NB4 (cell line): ENCODE results near the gene NLRP12.

Experiments
- DNase-seq: peaks from one replicate; pipeline ENCODE4 v3.0.0; 2010; ENCODE audit warnings: low read depth
- H3K4me3 ChIP-seq: one replicate; pipeline ENCODE4 v1.5.1; 2011; ENCODE audit warnings: mild to moderate bottlenecking, low read depth, low read length, moderate library complexity
- MAX ChIP-seq: IDR thresholded peaks from 2 replicates; pipeline ENCODE4 v1.6.1; 2011; ENCODE audit warnings: low read depth, low read length
- MYC ChIP-seq: IDR thresholded peaks from 2 replicates; pipeline ENCODE4 v1.6.1; 2011; ENCODE audit warnings: low read depth, low read length
- POLR2A ChIP-seq: IDR thresholded peaks from 2 replicates; pipeline ENCODE4 v1.6.1; 2011; ENCODE audit warnings: mild to moderate bottlenecking; ENCODE audit not compliant: insufficient read length; ENCODE audit errors: extremely low read depth
- TF ChIP-seq, protein P1 (sequence below): IDR thresholded peaks from one replicate; pipeline ENCODE4 v1.5.1; 2012; ENCODE audit warnings: low read depth, low read length

The NLRP12 gene

DNA sequence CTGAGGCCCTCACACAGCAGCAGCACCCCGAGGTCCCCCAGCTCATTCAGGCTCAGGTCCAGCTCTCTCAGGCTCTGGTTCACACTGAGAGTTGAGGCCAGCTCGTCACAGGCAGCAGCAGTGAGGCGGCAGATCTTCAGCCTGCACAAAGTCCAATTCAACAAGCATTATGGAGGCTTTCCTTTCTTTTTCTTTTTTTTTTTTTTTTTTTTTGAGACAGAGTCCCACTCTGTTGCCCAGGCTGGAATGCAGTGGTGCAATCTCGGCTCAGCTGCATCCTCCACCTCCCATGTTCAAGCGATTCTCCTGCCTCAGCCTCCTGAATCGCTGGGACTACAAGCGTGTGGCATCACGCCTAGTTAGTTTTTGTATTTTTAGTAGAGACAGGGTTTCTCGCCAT is 22.9 kb downstream of the NLRP12 start:
- DNase-seq, result no peak
- TF ChIP-seq MYC (no peak), MAX (no peak), POLR2A (no peak)
- TF ChIP-seq, protein P1, sequence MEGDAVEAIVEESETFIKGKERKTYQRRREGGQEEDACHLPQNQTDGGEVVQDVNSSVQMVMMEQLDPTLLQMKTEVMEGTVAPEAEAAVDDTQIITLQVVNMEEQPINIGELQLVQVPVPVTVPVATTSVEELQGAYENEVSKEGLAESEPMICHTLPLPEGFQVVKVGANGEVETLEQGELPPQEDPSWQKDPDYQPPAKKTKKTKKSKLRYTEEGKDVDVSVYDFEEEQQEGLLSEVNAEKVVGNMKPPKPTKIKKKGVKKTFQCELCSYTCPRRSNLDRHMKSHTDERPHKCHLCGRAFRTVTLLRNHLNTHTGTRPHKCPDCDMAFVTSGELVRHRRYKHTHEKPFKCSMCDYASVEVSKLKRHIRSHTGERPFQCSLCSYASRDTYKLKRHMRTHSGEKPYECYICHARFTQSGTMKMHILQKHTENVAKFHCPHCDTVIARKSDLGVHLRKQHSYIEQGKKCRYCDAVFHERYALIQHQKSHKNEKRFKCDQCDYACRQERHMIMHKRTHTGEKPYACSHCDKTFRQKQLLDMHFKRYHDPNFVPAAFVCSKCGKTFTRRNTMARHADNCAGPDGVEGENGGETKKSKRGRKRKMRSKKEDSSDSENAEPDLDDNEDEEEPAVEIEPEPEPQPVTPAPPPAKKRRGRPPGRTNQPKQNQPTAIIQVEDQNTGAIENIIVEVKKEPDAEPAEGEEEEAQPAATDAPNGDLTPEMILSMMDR, result no peak
- no peak overlapping the region for H3K4me3 ChIP-seq

- DNase-seq, result no peak
- TF ChIP-seq POLR2A (no peak), MAX (no peak), MYC (no peak)
- TF ChIP-seq, protein P1, result no peak
- no peak overlapping the region for H3K4me3 ChIP-seq
Measured at GRCh38 chr19:53795019-53795418, 29.1 kb downstream of the NLRP12 start.

- no peak overlapping the region for H3K4me3 ChIP-seq
- TF ChIP-seq MAX (peak; percentile 61), MYC (peak; percentile 58), POLR2A (no peak)
- TF ChIP-seq, protein P1, result peak; percentile 99
- DNase-seq, result peak; percentile 89
Measured at GRCh38 chr19:53792721-53793433, 31.2 kb downstream of the NLRP12 start.

DNA sequence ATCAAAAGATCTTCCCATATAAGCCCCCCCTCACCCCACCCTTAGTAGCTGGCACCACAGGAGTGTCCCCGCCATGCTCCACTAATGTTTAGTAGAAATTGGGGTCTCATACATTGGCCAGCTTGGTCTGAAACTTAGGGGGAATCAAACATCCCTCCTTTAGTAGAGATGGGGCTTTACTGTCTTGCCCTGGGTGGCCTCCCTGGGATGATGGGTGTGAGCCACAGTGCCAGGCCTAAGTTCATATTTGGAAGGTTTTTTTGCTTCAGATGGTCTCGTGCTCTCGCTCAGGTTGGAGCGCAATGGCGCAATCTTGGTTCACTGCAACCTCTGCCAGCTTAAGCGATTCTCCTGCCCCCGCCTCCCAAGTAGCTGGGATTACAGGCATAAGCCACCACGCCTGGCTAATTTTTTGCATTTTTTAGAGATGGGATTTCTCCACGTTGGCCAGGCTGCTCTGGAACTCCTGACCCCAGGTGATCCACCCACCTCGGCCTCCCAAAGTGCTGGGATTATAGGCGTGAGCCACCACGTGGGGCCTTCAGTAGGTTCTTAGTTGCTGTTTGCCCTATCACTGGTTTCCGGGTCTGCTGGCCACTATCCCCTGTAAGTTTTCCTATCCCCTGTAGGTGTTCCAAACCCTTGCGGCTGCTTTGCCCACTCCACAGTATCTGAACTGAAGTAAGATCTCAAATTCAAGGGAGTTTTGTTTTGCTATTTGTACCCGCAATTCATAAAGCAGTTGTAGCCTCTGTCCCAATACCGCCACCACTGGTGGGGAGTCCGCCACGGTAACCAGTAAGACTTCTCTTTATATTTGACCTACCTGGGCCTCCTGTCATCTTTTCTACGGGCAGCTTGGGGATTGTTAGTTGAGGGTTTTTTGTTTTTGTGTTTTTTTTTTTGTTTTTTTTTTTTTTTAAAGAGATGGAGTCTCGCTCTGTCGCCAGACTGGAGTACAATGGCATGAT is 34.1 kb downstream of the NLRP12 start:
- DNase-seq, result no peak
- TF ChIP-seq MAX (no peak), MYC (no peak), POLR2A (no peak)
- TF ChIP-seq, protein P1, result no peak

GRCh38 chr19:53787266-53787665 is 36.8 kb downstream of the NLRP12 start:
- no peak overlapping the region for H3K4me3 ChIP-seq
- no peak for DNase-seq
- no peak for TF ChIP-seq POLR2A
- TF ChIP-seq MAX, result no peak
- TF ChIP-seq MYC, result no peak
- TF ChIP-seq, protein P1, result no peak

More for the DNA sequence above, 34.1 kb downstream of the NLRP12 start:
- H3K4me3 ChIP-seq, result no peak overlapping the region
